ENCODE measurements around the gene TM9SF1.

The TM9SF1 gene

GRCh38 chr14:24215495-24216344, 20.5 kb upstream of the TM9SF1 start, which contains the start of gene MDP1:
Gene MDP1, minus strand, starts transcription at chr14:24216066. Its CDS starts 111 bp downstream, at chr14:24215955.
- Histone ChIP-seq H3K4me3 (ENCODE audit: low read depth, low read length, poor library complexity, severe bottlenecking) (peak within 1 kb of the TSS; percentile 73), H3K9me3 (ENCODE audit: low read length) (no peaks in the 10 kb centered on the region), H3K9ac (ENCODE audit: low read length) (peak within 1 kb of the TSS; percentile 81), H3K27me3 (ENCODE audit: insufficient read depth, low read length) (no peaks in the 10 kb centered on the region), H3K9me2 (ENCODE audit: low read depth, low read length) (no peaks in the 10 kb centered on the region), H3K4me1 (ENCODE audit: insufficient read depth, low read length, severe bottlenecking) (peaks cover 32% of the 10 kb centered on the region), H3F3A (ENCODE audit: insufficient read depth, low read length) (peaks cover 9% of the 10 kb centered on the region), H4K20me1 (ENCODE audit: insufficient read depth, low read length) (no peaks in the 10 kb centered on the region), H3K36me3 (ENCODE audit: insufficient read depth, low read length) (peaks cover 18% of the 10 kb centered on the region), H3K27ac (ENCODE audit: low read depth, low read length, poor library complexity, severe bottlenecking) (peak within 1 kb of the TSS; percentile 86), H3K79me2 (ENCODE audit: insufficient read depth, low read length) (peaks cover 1% of the 10 kb centered on the region; the same call in 1 of the 2 replicates), H3K4me2 (ENCODE audit: low read length) (peak within 1 kb of the TSS; percentile 71), H2AFZ (ENCODE audit: low read length) (no peak within 1 kb of the TSS)
- no peak for TF ChIP-seq EZH2 (IDR thresholded peaks at IDR 0.05; ENCODE audit: borderline replicate concordance, low read length)
- TF ChIP-seq, protein P1, sequence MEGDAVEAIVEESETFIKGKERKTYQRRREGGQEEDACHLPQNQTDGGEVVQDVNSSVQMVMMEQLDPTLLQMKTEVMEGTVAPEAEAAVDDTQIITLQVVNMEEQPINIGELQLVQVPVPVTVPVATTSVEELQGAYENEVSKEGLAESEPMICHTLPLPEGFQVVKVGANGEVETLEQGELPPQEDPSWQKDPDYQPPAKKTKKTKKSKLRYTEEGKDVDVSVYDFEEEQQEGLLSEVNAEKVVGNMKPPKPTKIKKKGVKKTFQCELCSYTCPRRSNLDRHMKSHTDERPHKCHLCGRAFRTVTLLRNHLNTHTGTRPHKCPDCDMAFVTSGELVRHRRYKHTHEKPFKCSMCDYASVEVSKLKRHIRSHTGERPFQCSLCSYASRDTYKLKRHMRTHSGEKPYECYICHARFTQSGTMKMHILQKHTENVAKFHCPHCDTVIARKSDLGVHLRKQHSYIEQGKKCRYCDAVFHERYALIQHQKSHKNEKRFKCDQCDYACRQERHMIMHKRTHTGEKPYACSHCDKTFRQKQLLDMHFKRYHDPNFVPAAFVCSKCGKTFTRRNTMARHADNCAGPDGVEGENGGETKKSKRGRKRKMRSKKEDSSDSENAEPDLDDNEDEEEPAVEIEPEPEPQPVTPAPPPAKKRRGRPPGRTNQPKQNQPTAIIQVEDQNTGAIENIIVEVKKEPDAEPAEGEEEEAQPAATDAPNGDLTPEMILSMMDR (IDR thresholded peaks at IDR 0.05; ENCODE audit: low read length) = peak; percentile 89

- Histone ChIP-seq H3K4me2 (ENCODE audit: low read length) (peak overlapping the region; percentile 51), H4K20me1 (ENCODE audit: insufficient read depth, low read length) (no peaks in the 10 kb centered on the region), H3K79me2 (ENCODE audit: insufficient read depth, low read length) (no peaks in the 10 kb centered on the region; the same call in 1 of the 2 replicates), H3K4me1 (ENCODE audit: insufficient read depth, low read length, severe bottlenecking) (peaks cover 32% of the 10 kb centered on the region), H3K27ac (ENCODE audit: low read depth, low read length, poor library complexity, severe bottlenecking) (peak overlapping the region; percentile 86), H3K9ac (ENCODE audit: low read length) (peak overlapping the region; percentile 73), H3K4me3 (ENCODE audit: low read depth, low read length, poor library complexity, severe bottlenecking) (peak overlapping the region; percentile 74), H3K9me2 (ENCODE audit: low read depth, low read length) (no peaks in the 10 kb centered on the region), H3K9me3 (ENCODE audit: low read length) (no peaks in the 10 kb centered on the region), H3K27me3 (ENCODE audit: insufficient read depth, low read length) (no peaks in the 10 kb centered on the region), H3F3A (ENCODE audit: insufficient read depth, low read length) (peaks cover 9% of the 10 kb centered on the region), H2AFZ (ENCODE audit: low read length) (no peak overlapping the region), H3K36me3 (ENCODE audit: insufficient read depth, low read length) (peaks cover 34% of the 10 kb centered on the region)
- TF ChIP-seq, protein P1 (IDR thresholded peaks at IDR 0.05; ENCODE audit: low read length) = peak; percentile 46; the same call in 1 of the 2 replicates
- no peak for TF ChIP-seq EZH2 (IDR thresholded peaks at IDR 0.05; ENCODE audit: borderline replicate concordance, low read length)
Measured at GRCh38 chr14:24213866-24214662, 18.8 kb upstream of the TM9SF1 start.

GRCh38 chr14:24212924-24213865, 18.0 kb upstream of the TM9SF1 start, which contains the start of gene CHMP4A:
Gene CHMP4A, minus strand, starts transcription at chr14:24213488. Its CDS starts 49 bp downstream, at chr14:24213439.
- TF ChIP-seq, protein P1 (IDR thresholded peaks at IDR 0.05; ENCODE audit: low read length) = no peak
- no peak for TF ChIP-seq EZH2 (IDR thresholded peaks at IDR 0.05; ENCODE audit: borderline replicate concordance, low read length)
- peak within 1 kb of the TSS; percentile 51 for H3K4me2 ChIP-seq (ENCODE audit: low read length)

More at GRCh38 chr14:24212924-24213865, 18.0 kb upstream of the TM9SF1 start, which contains the start of gene CHMP4A:
- H3K9me2 ChIP-seq (ENCODE audit: low read depth, low read length) = no peaks in the 10 kb centered on the region
- H3K36me3 ChIP-seq (ENCODE audit: insufficient read depth, low read length) = peaks cover 43% of the 10 kb centered on the region
- peaks cover 32% of the 10 kb centered on the region for H3K4me1 ChIP-seq (ENCODE audit: insufficient read depth, low read length, severe bottlenecking)
- H3K9me3 ChIP-seq (ENCODE audit: low read length) = no peaks in the 10 kb centered on the region
- H2AFZ ChIP-seq (ENCODE audit: low read length) = no peak within 1 kb of the TSS
- no peaks in the 10 kb centered on the region for H4K20me1 ChIP-seq (ENCODE audit: insufficient read depth, low read length)
- H3K27ac ChIP-seq (ENCODE audit: low read depth, low read length, poor library complexity, severe bottlenecking) = peak within 1 kb of the TSS; percentile 86
- H3K79me2 ChIP-seq (ENCODE audit: insufficient read depth, low read length) = no peaks in the 10 kb centered on the region; the same call in 1 of the 2 replicates
- peaks cover 9% of the 10 kb centered on the region for H3F3A ChIP-seq (ENCODE audit: insufficient read depth, low read length)
- peak within 1 kb of the TSS; percentile 73 for H3K9ac ChIP-seq (ENCODE audit: low read length)
- peak within 1 kb of the TSS; percentile 74 for H3K4me3 ChIP-seq (ENCODE audit: low read depth, low read length, poor library complexity, severe bottlenecking)
- H3K27me3 ChIP-seq (ENCODE audit: insufficient read depth, low read length) = no peaks in the 10 kb centered on the region
